IMR-90 (cell line): ENCODE measurements around the gene SIAH3. TPM values are rescaled to one million over a fixed set of nuclear protein-coding genes. Genes with fewer than 3 reads are reported as not detected.

Source experiments
- ATAC-seq: fragments of 200-7000 bp; cut with Tn5 transposase; 2 replicates; pipeline ENCODE4 v1.9.1; 2020; ENCODE audit warnings: low read depth, mild to moderate bottlenecking, moderate library complexity
- BruUV-seq: library from RNA; stranded (reverse); fragments of 400-500 nt; replicated peaks from 2 replicates; lab custom pipeline; 2021; lab: Mats Ljungman, UMichigan
- CTCF ChIA-PET: fragments of 300-600 bp; formaldehyde crosslinking; extraction: SDS; loops from one replicate; lab custom pipeline; 2021; ENCODE audit warnings: antibody characterized with exemption; lab: Yijun Ruan, JAX
- POLR2A ChIA-PET: fragments of 300-600 bp; sonication (Branson Sonifier 250); formaldehyde crosslinking; loops from one replicate; lab custom pipeline; 2022; ENCODE audit warnings: antibody characterized with exemption; ENCODE audit not compliant: unreplicated experiment; lab: Charles Lee
- DNase-seq: peaks from one replicate; pipeline ENCODE4 v3.0.0; 2013
- H2AFZ ChIP-seq: replicated peaks from 2 replicates; pipeline ENCODE3; 2013; ENCODE audit warnings: low read length, mild to moderate bottlenecking; ENCODE audit not compliant: poor library complexity
- H2AK5ac ChIP-seq: 2 replicates; pipeline ENCODE4 v1.6.1; 2013; ENCODE audit warnings: low read depth, low read length, inconsistent platforms
- H2AK9ac ChIP-seq: replicated peaks from 2 replicates; pipeline ENCODE3; 2013; ENCODE audit warnings: mild to moderate bottlenecking, low read depth, low read length, moderate library complexity; ENCODE audit not compliant: poor library complexity
- H2BK120ac ChIP-seq: 2 replicates; pipeline ENCODE4 v1.6.1; 2013; ENCODE audit warnings: low read depth, low read length, inconsistent platforms
- H2BK15ac ChIP-seq: 3 replicates; pipeline ENCODE4 v1.6.1; 2013; ENCODE audit warnings: low read depth, low read length, inconsistent platforms
- H2BK20ac ChIP-seq: 2 replicates; pipeline ENCODE4 v1.6.1; 2013; ENCODE audit warnings: low read depth, mild to moderate bottlenecking, inconsistent platforms, low read length, moderate library complexity
- H2BK5ac ChIP-seq: 2 replicates; pipeline ENCODE4 v1.6.1; 2013; ENCODE audit warnings: mild to moderate bottlenecking, low read depth, low read length, inconsistent platforms; ENCODE audit not compliant: poor library complexity, severe bottlenecking
- H3K14ac ChIP-seq: replicated peaks from 2 replicates; pipeline ENCODE4 v1.6.1; 2013; ENCODE audit warnings: low read depth, low read length, inconsistent platforms
- H3K18ac ChIP-seq: 2 replicates; pipeline ENCODE4 v1.6.1; 2013; ENCODE audit warnings: low read depth, low read length, control low read depth
- H3K23ac ChIP-seq: 2 replicates; pipeline ENCODE4 v1.6.1; 2013; ENCODE audit warnings: low read depth, low read length, inconsistent platforms
- H3K27ac ChIP-seq: 2 replicates; pipeline ENCODE4 v1.5.1; 2013; ENCODE audit warnings: mild to moderate bottlenecking, control low read depth, low read length; ENCODE audit not compliant: insufficient read depth
- H3K27me3 ChIP-seq: 2 replicates; pipeline ENCODE4 v1.6.1; 2013; ENCODE audit warnings: low read length; ENCODE audit not compliant: control insufficient read depth, insufficient read depth
- H3K36me3 ChIP-seq: 2 replicates; pipeline ENCODE4 v1.6.1; 2013; ENCODE audit warnings: low read length, mixed read lengths; ENCODE audit not compliant: control insufficient read depth, insufficient read depth
- H3K4ac ChIP-seq: 2 replicates; pipeline ENCODE4 v1.6.1; 2013; ENCODE audit warnings: low read depth, low read length, inconsistent platforms
- H3K4me1 ChIP-seq: 2 replicates; pipeline ENCODE4 v1.6.1; 2013; ENCODE audit warnings: low read length, mixed read lengths; ENCODE audit not compliant: control insufficient read depth, insufficient read depth
- H3K4me2 ChIP-seq: 2 replicates; pipeline ENCODE4 v1.6.1; 2013; ENCODE audit warnings: low read depth, mild to moderate bottlenecking, control low read depth, low read length, moderate library complexity
- H3K4me3 ChIP-seq: 2 replicates; pipeline ENCODE4 v1.5.1; 2013; ENCODE audit warnings: low read depth, mild to moderate bottlenecking, control low read depth, low read length, moderate library complexity; ENCODE audit not compliant: insufficient read depth
- H3K56ac ChIP-seq: 2 replicates; pipeline ENCODE4 v1.6.1; 2013; ENCODE audit warnings: low read length, inconsistent platforms; ENCODE audit not compliant: insufficient read depth; ENCODE audit errors: extremely low read depth
- H3K79me1 ChIP-seq, 2 experiments: 2 replicates each; pipeline ENCODE4 v1.6.1; 2013; ENCODE audit warnings: low read length in 2 of 2, inconsistent platforms in 1 of 2, low read depth in 1 of 2
- H3K9ac ChIP-seq: 2 replicates; pipeline ENCODE4 v1.6.1; 2013; ENCODE audit warnings: low read depth, low read length, control low read depth
- H3K9me1 ChIP-seq: 2 replicates; pipeline ENCODE4 v1.6.1; 2013; ENCODE audit warnings: low read length, inconsistent platforms; ENCODE audit not compliant: insufficient read depth
- H3K9me3 ChIP-seq: 2 replicates; pipeline ENCODE4 v1.6.1; 2013; ENCODE audit warnings: low read length; ENCODE audit not compliant: control insufficient read depth, insufficient read depth
- H4K20me1 ChIP-seq: 2 replicates; pipeline ENCODE4 v1.6.1; 2013; ENCODE audit warnings: low read length, inconsistent platforms; ENCODE audit not compliant: insufficient read depth
- H4K5ac ChIP-seq: 2 replicates; pipeline ENCODE4 v1.6.1; 2013; ENCODE audit warnings: mild to moderate bottlenecking, low read depth, low read length, control low read depth
- H4K8ac ChIP-seq, 2 experiments: 2 replicates each; pipeline ENCODE4 v1.6.1; 2013; ENCODE audit warnings: low read depth in 2 of 2, low read length in 2 of 2, control low read depth in 1 of 2, inconsistent platforms in 1 of 2
- H4K91ac ChIP-seq: 2 replicates; pipeline ENCODE4 v1.6.1; 2013; ENCODE audit warnings: low read depth, low read length, inconsistent platforms; ENCODE audit not compliant: insufficient read depth
- BHLHE40 ChIP-seq: fragments of 150-350 bp; IDR thresholded peaks from 2 replicates; pipeline ENCODE4 v1.6.1; 2016; ENCODE audit warnings: mild to moderate bottlenecking, low read depth, low read length
- CEBPB ChIP-seq: IDR thresholded peaks from 2 replicates; pipeline ENCODE4 v1.6.1; 2012; ENCODE audit warnings: low read depth, low read length, improper control_type of control experiment
- CHD1 ChIP-seq: IDR thresholded peaks from 2 replicates; pipeline ENCODE4 v1.6.1; 2012; ENCODE audit warnings: low read depth, low read length, improper control_type of control experiment
- CTCF ChIP-seq: conservative IDR thresholded peaks from 2 replicates; pipeline ENCODE4 v1.5.1; 2012; ENCODE audit warnings: mild to moderate bottlenecking, low read depth, low read length, improper control_type of control experiment
- ELK1 ChIP-seq: fragments of 150-350 bp; IDR thresholded peaks from 2 replicates; pipeline ENCODE4 v1.6.1; 2016; ENCODE audit warnings: low read depth, mild to moderate bottlenecking, low read length, moderate library complexity, borderline replicate concordance
- MAFK ChIP-seq: IDR thresholded peaks from 2 replicates; pipeline ENCODE4 v1.6.1; 2012; ENCODE audit warnings: low read depth, low read length, improper control_type of control experiment
- MAZ ChIP-seq: IDR thresholded peaks from 2 replicates; pipeline ENCODE4 v1.6.1; 2012; ENCODE audit warnings: low read depth, mild to moderate bottlenecking, low read length, improper control_type of control experiment, moderate library complexity, borderline replicate concordance
- MXI1 ChIP-seq: IDR thresholded peaks from 2 replicates; pipeline ENCODE4 v1.6.1; 2012; ENCODE audit warnings: low read depth, mild to moderate bottlenecking, low read length, moderate library complexity, borderline replicate concordance
- NFE2L2 ChIP-seq: fragments of 150-350 bp; IDR thresholded peaks from 2 replicates; pipeline ENCODE4 v1.6.1; 2016; ENCODE audit warnings: low read depth, mild to moderate bottlenecking, low read length
- POLR2A ChIP-seq: IDR thresholded peaks from 2 replicates; pipeline ENCODE4 v1.6.1; 2012; ENCODE audit warnings: mild to moderate bottlenecking, low read depth, low read length
- RAD21 ChIP-seq: IDR thresholded peaks from 2 replicates; pipeline ENCODE4 v1.6.1; 2012; ENCODE audit warnings: low read length, improper control_type of control experiment
- RCOR1 ChIP-seq: IDR thresholded peaks from 2 replicates; pipeline ENCODE4 v1.6.1; 2012; ENCODE audit warnings: mild to moderate bottlenecking, low read length, improper control_type of control experiment; ENCODE audit not compliant: insufficient replicate concordance
- RFX5 ChIP-seq: IDR thresholded peaks from 2 replicates; pipeline ENCODE4 v1.8.0; 2012; ENCODE audit warnings: low read depth, mild to moderate bottlenecking, low read length, moderate library complexity
- SMC3 ChIP-seq: fragments of 150-350 bp; IDR thresholded peaks from 2 replicates; pipeline ENCODE4 v1.6.1; 2016; ENCODE audit warnings: low read depth, mild to moderate bottlenecking, antibody characterized with exemption, low read length, moderate library complexity
- USF2 ChIP-seq: fragments of 150-350 bp; IDR thresholded peaks from 2 replicates; pipeline ENCODE4 v1.6.1; 2017; ENCODE audit warnings: mild to moderate bottlenecking, antibody characterized with exemption, low read length, low read depth
- WGBS, 2 experiments: methylation state at CpG; one replicate each; pipeline versions ENCODE4 v1.1.5 to v1.1.7; 2013; ENCODE audit warnings: missing lambda C conversion rate in 2 of 2; ENCODE audit not compliant: insufficient read length in 1 of 2; ENCODE audit errors: extremely low coverage in 2 of 2; 5-methylcytosine and 5-hydroxymethylcytosine counted together
- dilution Hi-C: fragments of 300-500 bp; cut with HindIII; formaldehyde crosslinking; loops from one replicate; pipeline ENCODE4 v1.14.3; 2018; ENCODE audit warnings: low sequenced_read_pairs; ENCODE audit not compliant: unreplicated experiment
- in situ Hi-C: fragments of 300-500 bp; cut with MboI; formaldehyde crosslinking; loops from 3 replicates; pipeline ENCODE4 v1.14.3; 2019; ENCODE audit warnings: low sequenced_read_pairs, inconsistent platforms, mixed read lengths
- intact Hi-C: fragments of 100-400 bp; cut with micrococcal nuclease; formaldehyde crosslinking; loops from 2 replicates; pipeline ENCODE4 v1.10.0; 2022
- polyA plus RNA-seq, 3 experiments: library from polyadenylated mRNA; depleted of rRNA; stranded (reverse); fragments of >200 nt; gene quantifications; 2 replicates each; pipeline ENCODE4 v1.2.3, GENCODE V29; 2012; ENCODE audit warnings: low replicate concordance in 1 of 3
- total RNA-seq: library from RNA; depleted of rRNA; stranded (reverse); fragments of >200 nt; gene quantifications from 2 replicates; pipeline ENCODE4 v1.2.3, GENCODE V29; 2012

SIAH3 gene
- total and polyA plus RNA-seq, 2 of the 4 experiments (the other 2 are of a cell fraction): under 0.01 TPM; not detected in 1

- Histone ChIP-seq H3K27ac (no peak overlapping the region), H3K4me1 (no peaks in the 10 kb centered on the region), H3K14ac (no peak overlapping the region), H3K4me2 (no peak overlapping the region), H2BK20ac (no peak overlapping the region), H4K8ac (no peak overlapping the region), H4K20me1 (no peaks in the 10 kb centered on the region), H3K27me3 (peaks cover 15% of the 10 kb centered on the region), H3K9me3 (no peaks in the 10 kb centered on the region), H4K91ac (no peak overlapping the region), H2AFZ (no peak overlapping the region), H4K5ac (no peak overlapping the region), H3K4me3 (no peak overlapping the region), H2BK15ac (no peak overlapping the region), H2AK9ac (no peak overlapping the region), H3K9ac (no peak overlapping the region), H3K36me3 (no peaks in the 10 kb centered on the region), H3K4ac (no peak overlapping the region), H2BK120ac (no peak overlapping the region), H2AK5ac (no peak overlapping the region), H3K9me1 (no peaks in the 10 kb centered on the region), H3K23ac (no peak overlapping the region), H3K56ac (no peak overlapping the region), H3K18ac (no peak overlapping the region), H2BK5ac (no peak overlapping the region), H3K79me1 (no peaks in the 10 kb centered on the region)
- in situ Hi-C loops (no loop called here), dilution Hi-C loops (no loop called here), intact Hi-C loops (no loop called here)
- BruUV-seq: no TSS peak
- WGBS, 2 experiments: 15% methylated on average over 4 of the region's 4 CpGs; no CpG with 5 or more reads in 1 of the 2 experiments
- ATAC-seq: no peak
- POLR2A ChIA-PET: no interaction called here
- no peak for TF ChIP-seq CHD1
- TF ChIP-seq CTCF: no peak
- TF ChIP-seq MXI1: no peak
- no peak for TF ChIP-seq BHLHE40
- no peak for TF ChIP-seq MAFK
- TF ChIP-seq RCOR1: no peak
- no peak for TF ChIP-seq ELK1
- no peak for TF ChIP-seq USF2
- no peak for TF ChIP-seq MAZ
- TF ChIP-seq SMC3: no peak
- TF ChIP-seq RFX5: no peak
- no peak for TF ChIP-seq CEBPB
- TF ChIP-seq NFE2L2: no peak
- TF ChIP-seq POLR2A: no peak
- TF ChIP-seq RAD21: no peak
- CTCF ChIA-PET: interaction anchor here (0.9 to 1.1 kb wide), 2 partner anchors 9 to 82 kb away, joined by 3 to 4 read pairs; no protein-coding TSS in a partner anchor
- peak; percentile 11 for DNase-seq
These were observed 86.1 kb downstream of the SIAH3 start for GRCh38 chr13:45765464-45765863.
